Measurements from ENCODE around the gene ALDOC.

DNA sequence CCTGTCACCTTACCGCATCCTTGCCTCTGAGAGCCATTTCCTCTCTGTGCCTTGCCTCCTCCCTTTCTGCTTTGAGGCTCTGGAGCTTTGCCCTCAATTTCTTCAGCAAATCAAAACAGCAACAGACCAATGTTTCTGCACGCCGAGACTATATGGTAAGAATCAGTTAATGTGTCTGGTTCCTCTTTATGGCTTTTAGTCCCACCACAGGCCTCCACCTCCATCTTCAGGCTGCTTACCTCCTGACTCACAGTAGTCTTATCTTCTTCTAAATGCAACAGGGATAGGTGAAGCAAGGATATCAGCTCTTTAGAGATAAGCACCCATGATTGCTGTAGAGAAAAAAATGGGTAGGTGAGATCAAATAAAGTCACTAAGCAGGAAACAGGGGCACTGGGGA lies 9.2 kb upstream of the ALDOC start:
- TF ChIP-seq POLR2A (IDR thresholded peaks at IDR 0.05; ENCODE audit: low read depth, low read length) (no peak), POLR2AphosphoS5 (IDR thresholded peaks at IDR 0.05; ENCODE audit: low read depth, low read length) (no peak), TAF1 (IDR thresholded peaks at IDR 0.05; ENCODE audit: low read depth, low read length) (no peak)
